RWPE1 (cell line): Measurements from ENCODE around the gene RIMBP2.

Experiments used
- CTCF ChIA-PET: fragments of 350-600 bp; sonication (Branson Sonifier 250); formaldehyde crosslinking; extraction: SDS; loops from one replicate; lab custom pipeline; 2021; lab: Yijun Ruan, JAX
- POLR2A ChIA-PET: fragments of 400-600 bp; formaldehyde crosslinking; extraction: SDS; loops from one replicate; lab custom pipeline; 2020; ENCODE audit warnings: antibody characterized with exemption; ENCODE audit not compliant: low non-redundant PET; lab: Yijun Ruan, JAX
- DNase-seq: peaks from one replicate; pipeline ENCODE4 v3.0.0; 2012; ENCODE audit warnings: low spot score
- H3K27ac ChIP-seq: fragments of 450-650 bp; 2 replicates; pipeline ENCODE4 v1.5.1; 2017
- CTCF ChIP-seq: fragments of 450-650 bp; conservative IDR thresholded peaks from 2 replicates; pipeline ENCODE4 v1.5.1; 2017; ENCODE audit warnings: low read depth, mild to moderate bottlenecking

Gene RIMBP2

GRCh38 chr12:130524759-130525158 lies 191.3 kb downstream of the RIMBP2 start:
- ChIA-PET CTCF (no interaction called here), POLR2A (no interaction called here)
- DNase-seq = no peak
- no peak overlapping the region for H3K27ac ChIP-seq
- TF ChIP-seq CTCF = no peak

GRCh38 chr12:130523863-130524614 lies 192.1 kb downstream of the RIMBP2 start:
- no peak overlapping the region for H3K27ac ChIP-seq
- DNase-seq = no peak

GRCh38 chr12:130523208-130523607 lies 192.9 kb downstream of the RIMBP2 start:
- no peak for DNase-seq
- H3K27ac ChIP-seq = no peak overlapping the region
- no peak for TF ChIP-seq CTCF
- POLR2A ChIA-PET = no interaction called here
- CTCF ChIA-PET = no interaction called here

More at GRCh38 chr12:130523863-130524614, 192.1 kb downstream of the RIMBP2 start:
- ChIA-PET POLR2A (no interaction called here), CTCF (no interaction called here)
- TF ChIP-seq CTCF = no peak

GRCh38 chr12:130522244-130522834 lies 193.8 kb downstream of the RIMBP2 start:
- no peak overlapping the region for H3K27ac ChIP-seq
- ChIA-PET CTCF (no interaction called here), POLR2A (no interaction called here)
- no peak for TF ChIP-seq CTCF
- no peak for DNase-seq

GRCh38 chr12:130521375-130522124 lies 194.5 kb downstream of the RIMBP2 start:
- H3K27ac ChIP-seq = no peak overlapping the region
- TF ChIP-seq CTCF = no peak
- ChIA-PET CTCF (no interaction called here), POLR2A (no interaction called here)
- no peak for DNase-seq

- TF ChIP-seq CTCF = no peak
- no peak overlapping the region for H3K27ac ChIP-seq
- ChIA-PET POLR2A (no interaction called here), CTCF (no interaction called here)
- DNase-seq = no peak
Observed at GRCh38 chr12:130520784-130521183, 195.3 kb downstream of the RIMBP2 start.
